Activated CD8-positive, alpha-beta memory T cell treated with anti-CD3 and anti-CD28 coated beads, Interleukin-2, amount 10 ng/mL, durations not matched to agents 7 days and 5 days (primary cell): ENCODE data around the gene OTOA. TPM values are rescaled to one million over a fixed set of nuclear protein-coding genes. Genes with fewer than 3 reads are reported as not detected.
"Not testable (repeated sequence)": the region's sequence is repeated elsewhere in the genome, so short reads cannot be mapped to it uniquely, and the experiment has no call there.

Experiments
- ATAC-seq: fragments of 150-1000 bp; cut with Tn5 transposase; one replicate; pipeline ENCODE4 v1.10.0; 2021; ENCODE audit warnings: moderate library complexity
- CTCF ChIA-PET: fragments of 350-600 bp; sonication (Branson Sonifier 250); formaldehyde crosslinking; loops from one replicate; lab custom pipeline; 2021; ENCODE audit warnings: antibody characterized with exemption; lab: Charles Lee
- DNase-seq: peaks from one replicate; pipeline ENCODE4 v3.0.0-alpha.2; 2020
- H3K27ac Mint-ChIP-seq: one replicate; pipeline ENCODE4 v1.8.0; 2021; ENCODE audit warnings: mild to moderate bottlenecking, mixed read lengths
- H3K27me3 Mint-ChIP-seq: one replicate; pipeline ENCODE4 v1.8.0; 2021; ENCODE audit warnings: mixed read lengths
- H3K36me3 Mint-ChIP-seq: one replicate; pipeline ENCODE4 v1.8.0; 2021; ENCODE audit warnings: mild to moderate bottlenecking, mixed read lengths
- H3K4me1 Mint-ChIP-seq: one replicate; pipeline ENCODE4 v1.8.0; 2021; ENCODE audit warnings: mixed read lengths
- H3K4me3 Mint-ChIP-seq: one replicate; pipeline ENCODE4 v1.8.0; 2021; ENCODE audit warnings: mild to moderate bottlenecking, moderate library complexity, mixed read lengths
- H3K9me3 Mint-ChIP-seq: one replicate; pipeline ENCODE4 v1.8.0; 2022; ENCODE audit warnings: low read depth, mixed read lengths
- total RNA-seq, 2 experiments: library from RNA; stranded (reverse); gene quantifications; one replicate each; pipeline ENCODE4 v1.2.3, GENCODE V29; 2021

Gene OTOA
- total RNA-seq, 2 experiments from 2014 or later, result 0.09 to 0.38 TPM

DNA sequence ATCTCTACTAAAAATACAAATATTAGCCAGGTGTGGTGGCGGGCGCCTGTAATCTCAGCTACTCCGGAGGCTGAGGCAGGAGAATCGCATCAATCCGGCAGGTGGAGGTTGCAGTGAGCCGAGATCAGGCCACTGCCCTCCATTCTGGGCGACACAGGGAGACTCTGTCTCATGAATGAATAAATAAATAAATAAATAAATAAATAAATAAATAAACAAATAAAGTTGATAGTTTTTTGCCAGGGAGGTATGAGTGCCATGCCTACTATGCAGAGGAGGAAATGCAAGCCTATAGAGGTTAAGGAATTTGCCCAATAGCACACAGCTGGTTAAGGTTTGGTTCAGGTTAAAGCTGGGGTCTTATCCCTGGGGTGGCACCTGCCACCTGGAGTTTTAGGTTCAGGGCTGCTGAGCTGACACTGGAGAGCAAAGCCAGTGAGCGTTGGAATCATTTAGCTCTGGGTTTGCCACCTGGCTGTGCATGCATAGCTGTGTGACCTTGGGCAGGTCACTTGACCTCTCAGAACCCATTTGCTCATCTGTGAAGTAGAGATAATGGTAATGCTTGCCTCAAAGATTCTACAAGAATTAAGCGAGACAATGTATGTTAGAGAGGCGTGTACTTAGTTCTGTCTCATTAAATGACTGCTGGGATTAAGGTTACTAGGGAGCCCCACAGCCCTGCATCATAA, 1.2 kb downstream of the OTOA start:
- CTCF ChIA-PET, result interaction anchor here (0.9 to 1.4 kb wide), 3 partner anchors 43 to 46 kb away, joined by 3 to 5 read pairs (median 4); no protein-coding TSS in a partner anchor
- ATAC-seq (no peak), DNase-seq (no peak)
- H3K27ac Mint-ChIP-seq, result no peak overlapping the region
- peaks cover 13% of the 10 kb centered on the region for H3K4me1 Mint-ChIP-seq
- no peaks in the 10 kb centered on the region for H3K9me3 Mint-ChIP-seq
- no peak overlapping the region for H3K4me3 Mint-ChIP-seq
- peaks cover 1% of the 10 kb centered on the region for H3K36me3 Mint-ChIP-seq
- H3K27me3 Mint-ChIP-seq, result peaks cover 23% of the 10 kb centered on the region

DNA sequence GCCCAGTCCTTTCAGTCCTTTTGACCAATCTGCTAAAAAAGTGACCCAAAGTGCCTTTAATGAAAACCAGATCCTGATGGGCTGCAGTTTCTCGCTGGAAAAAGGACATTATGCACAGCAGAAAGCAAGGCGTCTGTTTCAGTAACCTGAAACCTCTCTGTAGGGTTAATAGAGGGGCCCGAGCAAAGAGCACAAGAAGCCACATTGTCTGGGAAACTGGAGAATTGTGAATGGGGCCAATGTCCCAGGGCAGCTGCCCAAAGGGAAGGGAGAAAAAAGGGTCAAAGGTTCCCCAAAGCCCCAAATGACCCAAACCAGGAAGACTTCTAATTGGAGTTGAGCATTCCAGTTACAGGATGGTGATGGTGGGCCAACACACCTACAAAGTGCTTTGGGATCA, 3.0 kb downstream of the OTOA start:
- Mint-ChIP-seq H3K9me3 (no peaks in the 10 kb centered on the region), H3K36me3 (peaks cover 1% of the 10 kb centered on the region), H3K4me3 (no peak overlapping the region), H3K27ac (no peak overlapping the region), H3K27me3 (peaks cover 27% of the 10 kb centered on the region), H3K4me1 (peaks cover 3% of the 10 kb centered on the region)
- DNase-seq (no peak), ATAC-seq (no peak)
- CTCF ChIA-PET, result interaction anchor here (1.1 kb wide), 1 partner anchor 10 kb away, joined by 3 read pairs; no protein-coding TSS in a partner anchor

DNA sequence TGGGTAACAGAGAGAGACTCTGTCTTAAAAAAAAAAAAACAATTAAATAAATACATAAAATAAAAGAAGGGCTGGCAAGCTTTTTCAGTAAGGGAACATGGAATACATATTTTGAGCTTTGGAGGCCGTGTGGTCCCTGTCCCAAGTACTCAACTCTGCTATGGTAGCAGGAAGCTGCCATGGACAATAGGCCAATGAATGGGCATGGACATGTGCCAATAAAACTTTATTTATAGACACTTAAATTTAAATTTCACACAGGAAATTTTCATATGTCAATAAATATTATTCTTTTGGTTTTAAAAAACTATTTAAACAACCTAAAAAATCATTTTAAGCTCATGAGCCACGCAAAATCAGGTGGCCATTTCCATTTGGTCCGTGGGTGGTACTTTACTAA, 3.8 kb downstream of the OTOA start:
- DNase-seq (no peak), ATAC-seq (no peak)
- peaks cover 1% of the 10 kb centered on the region for H3K36me3 Mint-ChIP-seq
- peaks cover 2% of the 10 kb centered on the region for H3K4me1 Mint-ChIP-seq
- peaks cover 27% of the 10 kb centered on the region for H3K27me3 Mint-ChIP-seq
- H3K27ac Mint-ChIP-seq, result no peak overlapping the region
- CTCF ChIA-PET, result interaction anchor here (1.1 to 1.3 kb wide), 2 partner anchors 9 to 10 kb away, joined by 3 to 7 read pairs; no protein-coding TSS in a partner anchor
- H3K4me3 Mint-ChIP-seq, result no peak overlapping the region
- no peaks in the 10 kb centered on the region for H3K9me3 Mint-ChIP-seq

DNA sequence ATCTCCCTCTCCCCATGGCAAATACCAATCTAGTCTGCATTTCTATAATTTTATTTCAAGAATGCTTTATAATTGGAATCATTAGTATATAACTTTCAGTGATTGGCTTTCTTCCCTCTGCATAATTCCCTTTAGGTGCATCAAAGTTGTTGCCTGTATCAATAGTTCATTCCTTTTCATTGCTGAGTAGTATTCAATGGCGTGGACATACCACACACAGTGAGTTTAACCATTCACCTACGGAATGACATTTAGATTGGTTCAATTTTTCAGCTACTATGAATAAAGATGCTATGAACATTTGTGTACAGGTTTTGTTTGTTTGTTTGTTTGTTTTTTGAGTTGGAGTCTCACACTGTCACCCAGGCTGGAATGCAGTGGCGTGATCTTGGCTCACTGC, 9.7 kb downstream of the OTOA start:
- no peak for ATAC-seq
- H3K27me3 Mint-ChIP-seq, result peaks cover 18% of the 10 kb centered on the region
- no peak overlapping the region for H3K4me3 Mint-ChIP-seq
- no peaks in the 10 kb centered on the region for H3K36me3 Mint-ChIP-seq
- no peak for DNase-seq
- no peak overlapping the region for H3K27ac Mint-ChIP-seq
- H3K4me1 Mint-ChIP-seq, result no peaks in the 10 kb centered on the region
- CTCF ChIA-PET, result interaction anchor here (2.9 kb wide), 1 partner anchor 16 kb away, joined by 12 read pairs; no protein-coding TSS in a partner anchor
- no peaks in the 10 kb centered on the region for H3K9me3 Mint-ChIP-seq

DNA sequence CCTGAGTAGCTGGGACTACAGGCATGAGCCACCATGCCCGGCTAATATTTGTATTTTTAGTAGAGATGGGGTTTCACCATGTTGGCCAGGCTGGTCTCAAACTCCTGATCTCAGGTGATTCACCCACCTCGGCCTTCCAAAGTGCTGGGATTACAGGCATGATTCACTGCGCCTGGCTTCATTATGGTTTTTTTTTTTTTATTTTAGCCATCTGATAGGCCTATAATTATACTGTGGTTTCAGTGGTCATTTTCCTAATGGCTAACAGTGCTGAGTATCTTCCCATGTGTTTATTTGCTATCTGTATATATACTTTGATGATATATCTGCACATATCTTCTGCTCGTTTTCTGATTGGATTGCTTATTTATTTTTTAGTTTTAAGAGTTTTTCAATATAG, 10.7 kb downstream of the OTOA start:
- H3K4me3 Mint-ChIP-seq, H3K27ac Mint-ChIP-seq, ATAC-seq, H3K36me3 Mint-ChIP-seq, DNase-seq, H3K4me1 Mint-ChIP-seq, H3K9me3 Mint-ChIP-seq, CTCF ChIA-PET: not testable (repeated sequence)
- peaks cover 23% of the 10 kb centered on the region for H3K27me3 Mint-ChIP-seq

DNA sequence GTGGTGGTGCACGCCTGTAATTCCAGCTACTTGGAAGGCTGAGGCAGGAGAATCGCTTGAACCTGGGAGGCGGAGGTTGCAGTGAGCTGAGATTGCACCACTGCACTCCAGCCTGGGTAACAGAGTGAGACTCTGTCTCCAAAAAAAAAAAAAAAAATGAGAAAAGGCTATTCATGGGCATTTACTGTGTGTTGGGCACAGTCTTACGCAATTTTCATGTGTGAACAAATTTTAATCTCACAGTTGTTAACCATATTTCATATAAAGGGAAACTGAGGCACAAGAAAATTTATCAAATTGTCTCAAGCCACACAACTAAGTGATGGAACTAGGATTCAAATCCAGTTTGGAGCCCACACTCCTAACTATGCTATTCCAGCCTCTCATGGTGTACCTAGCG, 16.9 kb downstream of the OTOA start:
- CTCF ChIA-PET, H3K27ac Mint-ChIP-seq, ATAC-seq: not testable (repeated sequence)

DNA sequence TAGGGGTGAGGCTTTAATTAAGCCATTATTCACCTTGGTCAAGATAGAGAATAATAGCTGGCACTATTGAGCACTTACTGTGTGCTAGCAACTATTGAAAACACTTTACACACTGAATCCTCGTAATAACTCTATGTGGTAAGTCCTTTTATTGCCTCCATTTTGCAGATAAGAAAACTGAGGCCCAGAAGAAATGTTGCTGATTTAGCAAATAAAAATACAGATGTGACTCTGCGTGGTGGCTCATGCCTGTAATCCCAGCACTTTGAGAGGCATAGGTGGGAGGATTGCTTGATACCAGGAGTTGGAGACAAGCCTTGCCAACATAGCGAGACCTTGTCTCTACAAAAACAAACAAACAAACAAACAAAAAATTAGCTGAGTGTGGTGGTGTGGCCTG, 19.4 kb downstream of the OTOA start:
- H3K36me3 Mint-ChIP-seq, result no peaks in the 10 kb centered on the region
- no peak overlapping the region for H3K4me3 Mint-ChIP-seq
- ATAC-seq (no peak), DNase-seq (no peak)
- no peaks in the 10 kb centered on the region for H3K9me3 Mint-ChIP-seq
- H3K27me3 Mint-ChIP-seq, result peaks cover 15% of the 10 kb centered on the region
- CTCF ChIA-PET, result interaction anchor here (1.0 to 1.4 kb wide), 3 partner anchors 19 to 26 kb away, joined by 3 to 4 read pairs (median 3); no protein-coding TSS in a partner anchor
- H3K4me1 Mint-ChIP-seq, result no peaks in the 10 kb centered on the region
- no peak overlapping the region for H3K27ac Mint-ChIP-seq

More for the DNA sequence above, 16.9 kb downstream of the OTOA start:
- not testable (repeated sequence) for H3K9me3 Mint-ChIP-seq, H3K4me3 Mint-ChIP-seq, H3K4me1 Mint-ChIP-seq, DNase-seq, H3K36me3 Mint-ChIP-seq
- H3K27me3 Mint-ChIP-seq, result peaks cover 24% of the 10 kb centered on the region

DNA sequence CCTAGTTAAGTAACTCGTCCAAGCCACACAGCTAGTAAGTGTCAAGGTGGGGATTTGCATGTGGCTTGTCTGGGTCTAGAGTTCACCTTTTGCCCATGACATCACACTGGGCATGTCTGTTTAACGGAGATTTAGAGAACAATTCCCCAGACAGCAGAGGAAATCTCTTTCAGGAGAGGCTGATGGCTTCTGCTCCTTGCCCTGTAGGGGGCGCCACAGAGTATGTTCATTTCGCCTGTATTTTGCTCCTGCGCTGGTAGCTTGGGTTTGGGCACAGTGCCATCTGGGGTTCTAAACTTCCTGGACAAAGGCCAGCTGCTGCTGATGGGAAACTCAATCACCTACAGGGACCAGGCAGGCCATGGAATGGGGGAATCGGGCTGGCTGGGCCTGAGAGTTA, 20.4 kb downstream of the OTOA start:
- peaks cover 17% of the 10 kb centered on the region for H3K27me3 Mint-ChIP-seq
- DNase-seq (no peak), ATAC-seq (no peak)
- no peaks in the 10 kb centered on the region for H3K36me3 Mint-ChIP-seq
- no peaks in the 10 kb centered on the region for H3K9me3 Mint-ChIP-seq
- no peak overlapping the region for H3K27ac Mint-ChIP-seq
- CTCF ChIA-PET, result interaction anchor here (0.7 to 1.4 kb wide), 4 partner anchors 12 to 28 kb away, joined by 3 read pairs; no protein-coding TSS in a partner anchor
- no peak overlapping the region for H3K4me3 Mint-ChIP-seq
- no peaks in the 10 kb centered on the region for H3K4me1 Mint-ChIP-seq

DNA sequence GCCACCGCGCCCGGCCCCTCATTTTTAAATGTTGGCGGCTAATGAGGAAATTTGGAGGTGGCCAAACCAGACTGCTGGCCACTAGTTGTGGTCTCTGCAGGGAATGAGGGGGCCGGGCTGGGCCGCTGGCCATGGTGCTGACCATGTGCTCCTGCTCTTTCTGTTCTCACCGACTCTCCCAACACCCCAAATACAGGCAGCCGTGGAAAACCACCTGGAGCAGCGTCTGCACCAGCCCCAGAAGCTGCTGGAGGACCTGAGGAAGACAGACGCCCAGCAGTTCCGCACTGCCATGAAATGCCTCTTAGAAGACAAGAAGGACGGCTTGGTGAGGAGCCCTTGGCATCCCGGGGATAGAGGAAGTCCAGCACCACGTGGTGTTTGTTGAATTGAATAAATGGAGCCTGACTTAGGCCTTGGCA, 21.3 kb downstream of the OTOA start:
- no peaks in the 10 kb centered on the region for H3K4me1 Mint-ChIP-seq
- no peaks in the 10 kb centered on the region for H3K9me3 Mint-ChIP-seq
- H3K27me3 Mint-ChIP-seq, result peaks cover 17% of the 10 kb centered on the region
- ATAC-seq (no peak), DNase-seq (no peak)
- CTCF ChIA-PET, result interaction anchor here (0.7 to 1.4 kb wide), 2 partner anchors 11 to 18 kb away, joined by 3 read pairs; no protein-coding TSS in a partner anchor
- no peak overlapping the region for H3K4me3 Mint-ChIP-seq
- no peak overlapping the region for H3K27ac Mint-ChIP-seq
- no peaks in the 10 kb centered on the region for H3K36me3 Mint-ChIP-seq

DNA sequence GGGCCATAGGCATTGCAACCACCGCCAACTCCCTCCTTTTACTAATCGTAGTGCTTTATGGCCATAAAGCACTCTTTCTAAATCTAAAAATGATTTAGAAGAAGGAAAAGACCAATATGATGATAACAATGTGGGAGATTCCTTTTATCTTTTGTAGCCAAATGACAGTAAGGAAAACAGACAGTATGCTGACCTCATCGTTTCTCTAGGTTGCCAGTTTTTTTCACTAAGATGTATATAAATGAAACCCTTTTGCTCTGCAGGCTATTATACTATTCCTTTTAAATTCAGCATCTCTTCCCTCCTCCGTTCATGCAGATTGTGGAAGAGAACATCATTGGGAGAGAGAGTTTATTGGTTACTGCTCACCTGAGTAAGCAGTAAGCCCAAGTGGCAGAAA, 25.3 kb downstream of the OTOA start:
- Mint-ChIP-seq H3K27me3 (peaks cover 14% of the 10 kb centered on the region), H3K36me3 (no peaks in the 10 kb centered on the region), H3K4me3 (no peak overlapping the region), H3K4me1 (no peaks in the 10 kb centered on the region), H3K9me3 (no peaks in the 10 kb centered on the region), H3K27ac (no peak overlapping the region)
- ATAC-seq, result no peak
- CTCF ChIA-PET, result no interaction called here
- no peak for DNase-seq

DNA sequence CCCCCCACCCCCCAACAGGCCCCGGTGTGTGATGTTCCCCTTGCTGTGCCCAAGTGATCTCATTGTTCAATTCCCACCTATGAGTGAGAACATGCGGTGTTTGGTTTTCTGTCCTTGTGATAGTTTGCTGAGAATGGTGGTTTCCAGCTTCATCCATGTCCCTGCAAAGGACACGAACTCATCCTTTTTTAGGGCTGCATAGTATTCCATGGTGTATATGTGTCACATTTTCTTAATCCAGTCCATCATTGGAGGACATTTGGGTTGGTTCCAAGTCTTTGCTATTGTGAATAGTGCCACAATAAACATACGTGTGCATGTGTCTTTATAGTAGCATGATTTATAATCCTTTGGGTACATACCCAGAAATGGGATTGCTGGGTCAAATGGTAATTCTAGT, 27.2 kb downstream of the OTOA start:
- H3K9me3 Mint-ChIP-seq, H3K36me3 Mint-ChIP-seq, H3K4me3 Mint-ChIP-seq, ATAC-seq, H3K4me1 Mint-ChIP-seq, DNase-seq, CTCF ChIA-PET, H3K27ac Mint-ChIP-seq: not testable (repeated sequence)
- peaks cover 14% of the 10 kb centered on the region for H3K27me3 Mint-ChIP-seq

DNA sequence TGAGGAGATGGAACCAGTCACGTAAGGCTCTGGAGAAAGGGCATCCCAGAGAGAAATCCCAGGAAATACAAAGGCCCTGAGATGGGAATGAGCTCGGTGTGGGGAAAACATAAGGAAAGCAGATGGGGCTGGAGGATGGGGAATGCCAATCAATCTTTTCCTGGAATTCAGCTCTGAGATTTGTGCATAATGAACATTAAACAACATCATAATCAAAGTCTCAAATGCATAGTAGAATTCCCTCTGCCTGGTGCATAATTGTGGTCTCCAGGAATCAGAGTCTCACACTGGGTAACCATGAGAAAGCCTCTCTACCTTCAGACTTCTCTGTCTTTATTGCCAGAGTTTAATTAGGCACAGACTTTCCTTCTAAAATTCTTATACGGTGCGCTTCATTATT, 30.8 kb downstream of the OTOA start:
- no peak overlapping the region for H3K4me3 Mint-ChIP-seq
- H3K36me3 Mint-ChIP-seq, result no peaks in the 10 kb centered on the region
- peaks cover 9% of the 10 kb centered on the region for H3K27me3 Mint-ChIP-seq
- CTCF ChIA-PET, result interaction anchor here (1.0 to 1.7 kb wide), 2 partner anchors 14 to 37 kb away, joined by 4 read pairs; no protein-coding TSS in a partner anchor
- no peak overlapping the region for H3K27ac Mint-ChIP-seq
- ATAC-seq (no peak), DNase-seq (no peak)
- H3K4me1 Mint-ChIP-seq, result no peaks in the 10 kb centered on the region
- H3K9me3 Mint-ChIP-seq, result no peaks in the 10 kb centered on the region

DNA sequence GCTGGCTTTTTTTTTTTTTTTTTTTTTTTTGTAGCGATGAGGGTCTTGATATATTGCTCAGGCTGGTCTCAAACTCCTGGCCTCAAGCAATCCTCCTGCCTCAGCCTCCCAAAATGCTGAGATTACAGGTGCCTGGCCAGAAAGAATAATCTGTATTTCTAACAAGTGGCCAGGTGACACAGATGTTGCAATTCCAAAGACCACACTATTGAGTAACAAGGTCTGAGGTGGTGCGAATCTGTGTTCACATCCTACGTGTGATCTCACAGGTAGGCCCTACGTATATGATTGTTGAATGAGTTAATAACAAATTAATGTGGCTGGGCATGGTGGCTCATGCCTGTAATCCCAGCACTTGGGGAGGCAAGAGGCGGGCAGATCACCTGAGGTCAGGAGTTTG, 33.3 kb downstream of the OTOA start:
- no peaks in the 10 kb centered on the region for H3K4me1 Mint-ChIP-seq
- no peaks in the 10 kb centered on the region for H3K9me3 Mint-ChIP-seq
- CTCF ChIA-PET, result no interaction called here
- peaks cover 5% of the 10 kb centered on the region for H3K27me3 Mint-ChIP-seq
- no peak overlapping the region for H3K4me3 Mint-ChIP-seq
- no peaks in the 10 kb centered on the region for H3K36me3 Mint-ChIP-seq
- ATAC-seq, result no peak
- H3K27ac Mint-ChIP-seq, result no peak overlapping the region
- DNase-seq, result no peak
